ENCODE measurements around the gene RPS15.
A peak's percentile ranks its signal among the peaks of the same experiment; 100 is the strongest.

Gene RPS15

GRCh38 chr19:1440418-1440801 is 2.2 kb downstream of the RPS15 start:
- H3K79me2 ChIP-seq, result peaks cover 3% of the 10 kb centered on the region
- TF ChIP-seq CTCF (IDR thresholded peaks at IDR 0.05), result no peak
- no peak overlapping the region for H2AFZ ChIP-seq
- H3K27me3 ChIP-seq (ENCODE audit: control insufficient read depth, insufficient read depth, low read length), result no peaks in the 10 kb centered on the region
- H3K4me1 ChIP-seq, result peaks cover 11% of the 10 kb centered on the region
- no peaks in the 10 kb centered on the region for H3K9me3 ChIP-seq (ENCODE audit: control insufficient read depth, low read length)
- no peak overlapping the region for H3K9ac ChIP-seq
- no peak overlapping the region for H3K4me2 ChIP-seq (ENCODE audit: low read length)
- no peak overlapping the region for H3K27ac ChIP-seq
- no peaks in the 10 kb centered on the region for H3K36me3 ChIP-seq (ENCODE audit: control insufficient read depth, insufficient read depth, low read length)
- no peak overlapping the region for H3K4me3 ChIP-seq (ENCODE audit: low read depth, low read length)

GRCh38 chr19:1441022-1441426 is 2.8 kb downstream of the RPS15 start:
- Histone ChIP-seq H2AFZ (no peak overlapping the region), H3K4me1 (peaks cover 11% of the 10 kb centered on the region), H3K4me3 (ENCODE audit: low read depth, low read length) (no peak overlapping the region), H3K4me2 (ENCODE audit: low read length) (no peak overlapping the region), H3K79me2 (peaks cover 3% of the 10 kb centered on the region), H3K27me3 (ENCODE audit: control insufficient read depth, insufficient read depth, low read length) (no peaks in the 10 kb centered on the region), H3K36me3 (ENCODE audit: control insufficient read depth, insufficient read depth, low read length) (no peaks in the 10 kb centered on the region), H3K9me3 (ENCODE audit: control insufficient read depth, low read length) (no peaks in the 10 kb centered on the region), H3K27ac (no peak overlapping the region), H3K9ac (no peak overlapping the region)
- TF ChIP-seq CTCF (IDR thresholded peaks at IDR 0.05), result no peak

- Histone ChIP-seq H3K27ac (no peak overlapping the region), H3K9me3 (ENCODE audit: control insufficient read depth, low read length) (no peaks in the 10 kb centered on the region), H3K4me1 (peaks cover 11% of the 10 kb centered on the region), H3K4me2 (ENCODE audit: low read length) (no peak overlapping the region), H3K36me3 (ENCODE audit: control insufficient read depth, insufficient read depth, low read length) (no peaks in the 10 kb centered on the region), H2AFZ (no peak overlapping the region), H3K9ac (no peak overlapping the region), H3K79me2 (peaks cover 3% of the 10 kb centered on the region), H3K4me3 (ENCODE audit: low read depth, low read length) (no peak overlapping the region), H3K27me3 (ENCODE audit: control insufficient read depth, insufficient read depth, low read length) (peaks cover 2% of the 10 kb centered on the region)
- no peak for TF ChIP-seq CTCF (IDR thresholded peaks at IDR 0.05)
These were observed 3.7 kb downstream of the RPS15 start for GRCh38 chr19:1441677-1442438.

- Histone ChIP-seq H3K27ac (no peak overlapping the region), H3K79me2 (no peaks in the 10 kb centered on the region), H3K9ac (no peak overlapping the region), H2AFZ (peak overlapping the region; percentile 79), H3K27me3 (ENCODE audit: control insufficient read depth, insufficient read depth, low read length) (peaks cover 8% of the 10 kb centered on the region), H3K36me3 (ENCODE audit: control insufficient read depth, insufficient read depth, low read length) (no peaks in the 10 kb centered on the region), H3K9me3 (ENCODE audit: control insufficient read depth, low read length) (no peaks in the 10 kb centered on the region), H3K4me2 (ENCODE audit: low read length) (peak overlapping the region; percentile 62), H3K4me1 (peaks cover 6% of the 10 kb centered on the region), H3K4me3 (ENCODE audit: low read depth, low read length) (peak overlapping the region; percentile 41)
- TF ChIP-seq CTCF (IDR thresholded peaks at IDR 0.05), result peak; percentile 94
These were observed 7.2 kb downstream of the RPS15 start for GRCh38 chr19:1445185-1445931.

Data from parathyroid adenoma (tissue), 2 donors.